SK-N-MC (cell line): ENCODE measurements around the gene CACNA2D2.

ENCODE experiments used
- EZH2 ChIP-seq: fragments of 200-600 bp; sonication (generic); IDR thresholded peaks from one replicate; pipeline ENCODE4 v1.6.1; 2017; ENCODE audit warnings: antibody characterized with exemption
- POLR2AphosphoS5 ChIP-seq: IDR thresholded peaks from 2 replicates; pipeline ENCODE4 v1.6.1; 2012; ENCODE audit warnings: mild to moderate bottlenecking, low read depth, low read length, borderline replicate concordance

DNA sequence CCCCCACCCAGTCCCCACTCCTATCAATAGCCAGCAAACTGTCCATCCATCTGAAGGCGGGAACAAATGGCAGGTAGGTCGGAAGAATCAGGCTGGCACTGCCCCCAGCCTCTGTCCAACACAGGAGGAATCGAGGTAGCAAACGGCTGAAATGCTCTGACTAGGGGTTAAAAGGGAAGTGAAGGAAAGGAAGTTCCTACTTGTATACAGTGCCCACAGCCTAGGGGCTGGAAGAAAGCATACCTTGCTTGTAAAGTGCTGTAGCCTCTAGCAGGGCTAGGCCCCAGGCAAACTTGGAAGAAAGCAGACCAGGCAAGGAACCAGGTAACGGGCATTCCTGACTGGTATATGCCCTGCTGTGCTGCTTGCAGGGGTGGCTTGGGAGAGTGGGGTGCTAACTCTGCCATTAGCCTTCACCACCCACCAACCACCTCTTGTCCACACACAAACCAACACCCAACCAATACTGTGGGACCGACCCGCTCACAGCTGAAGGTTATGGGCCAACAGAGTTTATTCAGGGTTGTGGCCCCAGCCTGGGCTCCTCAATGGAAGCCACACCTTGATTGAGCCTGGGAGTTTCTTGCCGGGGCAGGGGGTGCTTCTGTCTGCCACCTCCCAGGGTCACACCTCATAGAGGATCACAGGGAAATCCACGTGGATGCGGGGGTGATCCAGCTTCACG lies 177.8 kb downstream of the CACNA2D2 start:
- TF ChIP-seq EZH2: no peak
- TF ChIP-seq POLR2AphosphoS5: no peak
